ENCODE data around the gene ZNF486.
"Not testable (repeated sequence)": the region's sequence is repeated elsewhere in the genome, so short reads cannot be mapped to it uniquely, and the experiment has no call there.

The ZNF486 gene

GRCh38 chr19:20235156-20235555, 68.1 kb downstream of the ZNF486 start:
- DNase-seq: no peak

GRCh38 chr19:20237773-20238623, 71.0 kb downstream of the ZNF486 start:
- peak; percentile 82 for DNase-seq

- DNase-seq: no peak
These were observed 76.6 kb downstream of the ZNF486 start for GRCh38 chr19:20243629-20244028.

- DNase-seq: no peak
These were observed 77.3 kb downstream of the ZNF486 start for GRCh38 chr19:20244356-20244755.

GRCh38 chr19:20245309-20245708, 78.3 kb downstream of the ZNF486 start:
- DNase-seq: no peak

- peak; percentile 8 for DNase-seq
These were observed 80.1 kb downstream of the ZNF486 start for GRCh38 chr19:20247016-20247683.

- not testable (repeated sequence) for DNase-seq
These were observed 81.2 kb downstream of the ZNF486 start for GRCh38 chr19:20248258-20248657.

Data from effector CD4-positive, alpha-beta T cell (primary cell).